NCI-H128 (cell line): ENCODE measurements around the gene TTLL10.

Experiments
- DNase-seq: peaks from one replicate; lab custom pipeline; 2025; ENCODE audit not compliant: unreplicated experiment; lab: John Stamatoyannopoulos, UW

TTLL10 gene

DNA sequence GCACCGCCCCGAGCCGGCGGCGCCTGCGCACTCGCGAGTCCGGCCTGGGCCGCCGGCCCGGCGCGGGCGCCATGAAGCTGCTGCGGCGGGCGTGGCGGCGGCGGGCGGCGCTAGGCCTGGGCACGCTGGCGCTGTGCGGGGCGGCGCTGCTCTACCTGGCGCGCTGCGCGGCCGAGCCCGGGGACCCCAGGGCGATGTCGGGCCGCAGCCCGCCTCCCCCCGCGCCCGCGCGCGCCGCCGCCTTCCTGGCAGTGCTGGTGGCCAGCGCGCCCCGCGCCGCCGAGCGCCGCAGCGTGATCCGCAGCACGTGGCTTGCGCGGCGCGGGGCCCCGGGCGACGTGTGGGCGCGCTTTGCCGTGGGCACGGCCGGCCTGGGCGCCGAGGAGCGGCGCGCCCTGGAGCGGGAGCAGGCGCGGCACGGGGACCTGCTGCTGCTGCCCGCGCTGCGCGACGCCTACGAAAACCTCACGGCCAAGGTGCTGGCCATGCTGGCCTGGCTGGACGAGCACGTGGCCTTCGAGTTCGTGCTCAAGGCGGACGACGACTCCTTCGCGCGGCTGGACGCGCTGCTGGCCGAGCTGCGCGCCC lies 58.6 kb downstream of the TTLL10 start, which contains the start of gene B3GALT6:
B3GALT6 (plus strand) TSS at position 30 of the 588 bp plus-strand sequence; CDS start at position 72, 42 bp downstream.
- DNase-seq = no peak

- no peak for DNase-seq
These were observed 59.3 kb downstream of the TTLL10 start for GRCh38 chr1:1232796-1233566.

DNA sequence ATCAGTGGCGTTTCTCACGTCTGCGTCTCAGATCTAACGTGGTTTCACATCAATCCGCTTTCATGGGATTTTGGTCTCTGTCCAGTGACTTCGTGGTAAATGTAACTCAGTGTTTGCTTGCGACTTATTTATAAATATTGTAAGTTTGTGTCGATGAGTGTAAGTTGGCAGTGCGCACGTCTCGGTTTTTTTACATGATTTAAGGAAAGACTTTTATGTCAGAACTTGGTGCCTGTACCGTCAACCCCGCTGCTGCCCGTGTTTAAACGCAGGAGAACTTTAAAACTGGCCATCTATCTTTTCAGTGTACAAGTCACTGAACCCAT lies 59.9 kb downstream of the TTLL10 start:
- no peak for DNase-seq

DNA sequence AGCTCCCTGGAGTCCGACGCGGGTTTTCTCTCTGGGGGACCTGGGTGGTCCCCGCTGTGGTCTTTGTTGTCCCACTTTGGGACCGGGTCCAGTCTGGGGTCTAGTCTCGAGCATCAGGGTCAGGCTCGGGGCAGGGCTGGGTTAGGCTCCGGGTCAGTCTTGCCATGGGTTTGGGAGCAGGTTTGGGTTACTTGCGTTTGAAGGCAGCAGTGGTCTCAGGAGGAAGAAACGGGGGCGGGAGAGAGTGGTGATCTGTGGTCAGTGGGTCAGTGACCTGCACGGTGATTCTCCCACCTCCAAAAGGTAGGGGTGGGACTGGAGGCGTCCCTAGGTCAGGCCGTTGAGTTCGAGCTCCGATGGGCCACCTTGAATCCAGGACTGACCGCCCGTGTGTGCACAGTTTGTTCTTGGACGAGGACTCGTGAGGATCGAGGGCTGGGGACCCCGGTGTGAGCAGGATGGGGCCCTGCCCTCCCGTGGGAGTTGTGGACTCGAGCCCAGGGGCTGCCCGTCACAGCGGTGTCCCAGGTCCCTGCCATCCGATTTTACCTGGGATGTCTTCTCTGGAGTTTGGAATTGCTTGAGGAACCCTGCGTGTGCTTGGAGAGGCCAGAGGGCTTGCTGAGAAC lies 60.6 kb downstream of the TTLL10 start:
- DNase-seq = no peak

- no peak for DNase-seq
These were observed 61.5 kb downstream of the TTLL10 start for GRCh38 chr1:1235016-1235744.

DNA sequence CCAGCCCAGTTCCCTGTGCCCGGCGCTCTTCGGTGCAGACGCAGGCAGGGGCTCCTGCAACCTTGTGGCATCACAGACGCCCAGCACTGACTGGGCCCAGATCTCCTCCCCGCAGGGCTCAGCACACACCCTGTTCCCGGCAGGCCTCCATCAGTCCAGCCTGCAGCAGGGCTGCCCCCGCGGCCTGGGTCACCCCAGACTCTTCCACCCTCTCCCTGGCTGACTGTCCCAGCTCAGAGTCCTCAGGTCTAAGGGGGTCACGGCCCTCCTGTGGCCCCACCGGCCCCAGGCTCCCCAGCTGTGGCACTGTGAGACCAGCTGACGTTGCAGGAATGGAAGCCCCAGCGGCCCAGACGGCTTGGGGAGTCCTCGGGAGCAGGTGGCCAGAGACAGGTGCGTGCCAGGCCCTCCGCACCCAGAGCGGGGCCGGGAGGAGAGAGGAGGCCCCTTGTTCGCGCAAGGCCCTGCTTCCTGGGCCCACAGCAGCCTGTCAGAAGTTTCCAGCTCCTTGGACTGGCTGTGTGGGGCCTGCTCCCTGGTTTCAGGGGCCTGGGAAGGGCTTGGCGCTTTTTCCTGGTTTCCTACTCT lies 62.6 kb downstream of the TTLL10 start:
- no peak for DNase-seq

- DNase-seq = no peak
These were observed 63.5 kb downstream of the TTLL10 start for GRCh38 chr1:1236945-1237873.

- DNase-seq = no peak
These were observed 64.4 kb downstream of the TTLL10 start for GRCh38 chr1:1237874-1238701.

DNA sequence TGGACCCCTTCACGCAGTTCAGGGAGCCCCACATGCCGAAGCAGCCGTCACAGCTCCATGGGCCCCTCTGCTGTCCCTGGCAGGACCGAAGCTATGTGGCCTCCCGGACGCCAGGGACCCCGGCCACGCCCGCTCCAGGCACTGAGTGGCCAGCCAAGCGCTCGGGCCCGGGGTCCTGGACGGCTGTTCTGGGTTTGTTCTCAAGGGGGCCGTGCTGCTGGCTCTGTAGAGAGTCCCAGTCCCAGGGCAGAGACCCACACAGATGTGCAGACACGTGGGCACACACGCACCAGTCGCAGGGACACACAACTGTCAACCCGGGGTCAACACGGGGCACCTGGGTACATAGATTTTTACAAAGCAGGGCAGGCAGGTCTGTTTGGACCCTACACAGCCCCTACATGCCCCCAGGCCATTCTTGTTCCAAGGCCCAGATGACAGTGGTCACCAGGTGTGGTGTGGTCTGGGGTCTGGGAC lies 65.1 kb downstream of the TTLL10 start:
- no peak for DNase-seq

DNA sequence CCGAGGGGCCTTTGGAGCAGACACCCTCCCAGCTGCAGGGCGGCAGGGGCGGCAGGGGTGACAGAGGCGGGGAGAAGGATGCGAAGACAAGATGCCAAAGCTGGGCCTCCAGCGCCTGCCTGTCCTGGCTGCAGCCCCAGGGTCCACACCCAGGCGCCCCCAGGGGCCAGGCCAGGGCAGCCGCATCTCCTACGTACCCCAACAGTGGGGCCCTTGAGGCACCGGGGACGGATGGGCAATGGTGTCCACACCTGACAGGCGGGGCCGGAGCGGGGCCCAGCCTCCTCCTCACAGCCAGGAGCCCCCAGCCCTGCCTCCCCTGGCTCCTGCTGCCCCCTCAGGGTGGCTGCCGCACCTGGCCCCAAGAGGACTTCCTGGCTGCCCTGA lies 65.5 kb downstream of the TTLL10 start:
- DNase-seq = no peak

GRCh38 chr1:1239614-1240347 lies 66.1 kb downstream of the TTLL10 start:
- no peak for DNase-seq

DNA sequence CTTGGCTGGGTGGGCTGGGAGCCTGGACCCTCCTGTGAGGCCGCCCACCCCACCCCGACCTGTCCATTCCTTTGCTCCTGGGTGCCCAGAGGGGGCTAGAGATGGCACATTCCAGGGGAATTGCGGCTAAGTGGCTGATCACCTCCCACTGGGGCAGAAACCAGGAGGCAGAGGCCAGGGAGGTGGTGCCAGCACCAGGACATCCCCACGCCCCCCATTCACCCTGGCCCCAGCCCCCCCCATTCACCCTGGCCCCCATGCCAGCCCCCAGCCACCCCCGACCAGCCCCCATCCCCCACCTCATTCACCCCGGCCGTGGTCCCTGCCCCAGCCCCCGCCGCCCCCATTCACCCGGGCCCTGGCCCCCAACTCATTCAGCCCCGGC lies 66.7 kb downstream of the TTLL10 start:
- no peak for DNase-seq

DNA sequence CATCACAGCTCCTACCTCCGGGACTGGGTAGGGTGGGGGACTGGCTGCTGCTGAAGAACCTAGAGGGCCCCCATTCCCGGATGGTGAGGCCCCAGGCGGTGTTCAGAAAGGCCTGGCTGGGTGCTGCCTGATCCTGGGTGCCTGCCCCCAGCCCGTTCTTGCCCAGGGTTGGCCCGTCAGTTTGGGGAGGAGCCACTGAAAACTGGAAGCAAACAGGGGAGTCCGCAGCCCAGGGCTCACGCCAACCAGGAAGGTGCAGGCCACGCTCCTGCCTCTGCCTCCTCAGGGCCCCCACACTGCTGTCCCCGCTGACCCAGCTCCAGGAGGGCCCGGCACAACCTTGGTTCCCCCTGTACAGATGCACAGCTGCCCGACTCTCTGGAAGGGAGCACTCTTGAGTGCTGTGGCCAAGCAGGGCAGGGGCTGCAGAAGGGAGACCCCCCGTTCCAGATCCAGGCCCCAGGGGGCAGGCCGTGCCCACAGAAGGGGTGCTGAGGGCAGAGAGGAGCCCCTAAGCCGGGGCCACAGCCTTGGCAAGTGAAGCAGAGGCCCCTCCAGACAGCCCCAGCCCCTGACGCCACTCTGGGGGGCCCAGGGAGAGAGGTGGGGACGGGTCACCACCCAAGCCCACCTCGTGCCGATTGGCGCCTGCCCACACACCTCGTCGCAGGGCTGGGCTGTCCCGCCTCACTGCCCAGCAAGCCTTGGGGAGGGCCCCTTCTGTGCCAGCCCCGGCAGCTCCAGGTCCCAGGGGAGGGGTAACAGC lies 67.3 kb downstream of the TTLL10 start:
- no peak for DNase-seq

DNA sequence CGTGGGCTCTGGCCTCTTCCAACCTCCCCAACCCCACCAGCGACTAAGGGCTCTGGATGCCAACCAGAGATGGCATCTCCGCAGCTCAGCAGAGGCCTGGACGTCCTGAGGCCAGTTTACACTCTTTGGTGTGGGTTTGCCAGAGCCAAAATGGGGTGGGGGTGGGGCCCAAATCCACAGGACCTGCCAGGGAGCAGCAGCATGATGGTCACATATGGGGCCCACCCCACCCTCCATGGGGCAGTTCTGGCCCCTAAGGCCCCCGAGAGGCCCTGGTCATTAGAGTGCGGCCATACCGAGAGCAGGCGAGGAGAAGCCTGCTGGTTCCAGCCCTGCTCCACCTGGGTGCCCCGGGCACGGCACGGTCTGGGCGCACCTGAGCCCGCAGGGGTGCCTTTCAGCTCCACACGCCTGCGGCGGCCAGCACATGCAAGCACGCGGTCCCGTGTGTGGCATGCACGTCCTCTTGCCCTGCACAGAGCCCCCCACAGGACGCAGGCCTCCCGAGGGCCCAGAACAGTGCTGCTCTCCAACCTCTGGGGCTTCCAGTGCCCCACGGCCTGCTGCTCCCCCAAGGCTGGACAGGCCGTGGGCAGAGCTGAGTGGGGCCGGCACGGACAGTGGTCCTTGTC lies 68.0 kb downstream of the TTLL10 start:
- no peak for DNase-seq

DNA sequence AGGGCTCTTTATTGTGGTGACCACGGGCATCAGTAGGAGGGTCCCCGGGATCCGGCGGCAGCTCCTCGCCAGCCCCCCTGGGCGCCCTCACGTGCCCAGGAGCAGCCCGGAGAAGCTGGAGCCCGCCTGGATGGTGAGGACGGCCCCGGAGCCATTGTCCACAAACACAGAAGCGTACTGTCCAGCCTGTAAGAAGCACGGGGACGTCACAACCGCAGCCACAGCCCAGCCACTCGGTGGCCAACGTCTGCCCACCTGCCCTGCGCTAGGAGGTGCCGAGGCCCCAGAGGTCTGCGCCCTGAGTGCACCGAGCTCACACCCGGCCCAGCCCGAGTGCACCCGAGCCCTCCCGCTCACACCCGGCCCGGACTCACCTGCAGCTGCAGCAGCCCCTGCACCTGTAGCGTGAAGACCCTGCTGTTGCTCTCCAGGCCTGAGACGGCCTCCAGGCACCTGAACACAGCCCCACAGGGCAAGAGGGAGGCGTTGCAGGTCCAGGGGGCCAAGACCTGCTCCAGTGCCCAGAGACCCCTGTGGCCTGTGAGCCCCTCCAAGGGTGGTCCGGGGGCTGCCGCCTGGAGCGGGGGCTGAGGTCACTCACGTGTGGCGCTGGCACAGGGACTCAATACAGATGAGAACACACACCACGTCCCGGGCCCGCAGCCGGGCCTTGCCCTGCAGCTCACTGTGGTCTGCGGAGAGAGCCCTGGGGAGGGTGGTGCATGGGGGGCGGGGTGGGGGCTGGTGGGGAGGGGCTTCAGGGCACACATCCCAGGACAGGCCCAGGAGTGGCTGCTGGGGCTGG lies 69.0 kb downstream of the TTLL10 start:
- DNase-seq = no peak

DNA sequence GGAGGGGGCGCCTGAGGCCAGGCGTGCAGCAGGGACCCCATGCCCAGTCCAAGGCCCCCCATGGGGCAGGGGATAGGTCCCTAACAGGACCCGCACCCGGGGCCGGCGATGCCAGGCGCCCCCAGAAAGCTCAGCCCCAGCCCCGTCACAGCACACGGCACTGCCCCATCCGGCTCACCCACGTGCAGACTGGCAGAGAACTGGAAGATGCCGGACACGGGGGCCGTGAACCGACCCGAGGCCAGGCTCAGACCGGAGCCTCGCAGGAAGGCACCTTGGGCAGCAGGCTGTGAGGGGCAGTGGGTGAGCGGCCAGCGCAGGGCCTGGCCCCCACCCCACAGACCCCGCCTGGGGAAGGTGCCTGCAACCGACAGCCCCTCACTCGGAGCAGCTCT lies 69.6 kb downstream of the TTLL10 start:
- no peak for DNase-seq

DNA sequence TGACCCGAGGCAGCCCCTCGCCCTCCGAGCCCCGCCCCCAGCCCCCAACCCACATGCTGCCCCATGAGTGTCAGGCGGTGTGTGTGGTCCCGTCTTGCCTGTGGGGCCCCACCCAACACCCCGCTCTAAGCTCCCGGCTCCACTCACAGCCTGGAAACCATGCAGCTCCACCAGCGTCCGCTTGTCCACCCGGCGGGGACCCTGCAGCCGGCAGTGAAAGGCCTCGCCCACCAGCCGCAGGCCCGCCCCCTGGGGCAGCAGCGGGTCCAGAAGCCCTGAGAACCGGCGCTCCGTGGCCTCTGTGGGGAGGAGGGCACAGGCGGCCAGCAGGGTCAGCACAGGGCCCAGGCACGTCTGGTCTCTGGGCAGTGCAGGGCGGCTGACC lies 70.1 kb downstream of the TTLL10 start:
- DNase-seq = no peak
